RWPE2 (cell line): ENCODE data around the gene GAB3.
"Not testable (repeated sequence)": the region's sequence is repeated elsewhere in the genome, so short reads cannot be mapped to it uniquely, and the experiment has no call there.

ENCODE experiments used
- ATAC-seq: fragments of 200-7000 bp; cut with Tn5 transposase; 3 replicates; pipeline ENCODE4 v1.9.1; 2021; ENCODE audit warnings: low read depth
- DNase-seq: peaks from one replicate; pipeline ENCODE4 v3.0.0-alpha.2; 2020; ENCODE audit warnings: low spot score
- H3K27ac ChIP-seq: fragments of 450-650 bp; 2 replicates; pipeline ENCODE4 v1.5.1; 2017; ENCODE audit warnings: mild to moderate bottlenecking; ENCODE audit not compliant: poor library complexity, severe bottlenecking
- H3K27me3 ChIP-seq: fragments of 250-450 bp; sonication (Bioruptor Pico); 2 replicates; pipeline ENCODE4 v1.5.1; 2021; ENCODE audit warnings: mild to moderate bottlenecking, moderate library complexity; ENCODE audit not compliant: insufficient read depth, poor library complexity, severe bottlenecking
- H3K36me3 ChIP-seq: fragments of 250-450 bp; sonication (Bioruptor Pico); 2 replicates; pipeline ENCODE4 v1.5.1; 2020; ENCODE audit warnings: low read depth, mild to moderate bottlenecking, moderate library complexity
- H3K4me1 ChIP-seq: fragments of 250-450 bp; sonication (Bioruptor Pico); 2 replicates; pipeline ENCODE4 v1.5.1; 2021; ENCODE audit warnings: mild to moderate bottlenecking, moderate library complexity; ENCODE audit not compliant: insufficient read depth, poor library complexity, severe bottlenecking
- H3K4me3 ChIP-seq: fragments of 250-450 bp; sonication (Bioruptor Pico); 2 replicates; pipeline ENCODE4 v1.5.1; 2021; ENCODE audit warnings: mild to moderate bottlenecking, moderate library complexity; ENCODE audit not compliant: severe bottlenecking
- H3K9me3 ChIP-seq: fragments of 250-450 bp; sonication (Bioruptor Pico); 2 replicates; pipeline ENCODE4 v1.5.1; 2021; ENCODE audit warnings: mild to moderate bottlenecking, moderate library complexity; ENCODE audit not compliant: severe bottlenecking
- CTCF ChIP-seq: fragments of 450-650 bp; IDR thresholded peaks from one replicate; pipeline ENCODE4 v1.5.1; 2017; ENCODE audit warnings: mild to moderate bottlenecking, moderate library complexity; ENCODE audit not compliant: poor library complexity, severe bottlenecking

Gene GAB3

GRCh38 chrX:154655786-154656185 lies 95.1 kb downstream of the GAB3 start:
- no peak for ATAC-seq
- H3K4me1 ChIP-seq, result no peaks in the 10 kb centered on the region
- no peak overlapping the region for H3K27ac ChIP-seq
- H3K27me3 ChIP-seq, result no peaks in the 10 kb centered on the region
- TF ChIP-seq CTCF, result no peak
- H3K9me3 ChIP-seq, result no peaks in the 10 kb centered on the region
- no peak for DNase-seq
- no peak overlapping the region for H3K4me3 ChIP-seq
- H3K36me3 ChIP-seq, result no peaks in the 10 kb centered on the region

GRCh38 chrX:154655346-154655745 lies 95.5 kb downstream of the GAB3 start:
- no peaks in the 10 kb centered on the region for H3K27me3 ChIP-seq
- H3K27ac ChIP-seq, result no peak overlapping the region
- H3K9me3 ChIP-seq, result no peaks in the 10 kb centered on the region
- no peak overlapping the region for H3K4me3 ChIP-seq
- no peak for DNase-seq
- no peaks in the 10 kb centered on the region for H3K36me3 ChIP-seq
- no peak for TF ChIP-seq CTCF
- no peak for ATAC-seq
- H3K4me1 ChIP-seq, result no peaks in the 10 kb centered on the region

GRCh38 chrX:154654925-154655324 lies 96.0 kb downstream of the GAB3 start:
- Histone ChIP-seq H3K36me3 (no peaks in the 10 kb centered on the region), H3K9me3 (no peaks in the 10 kb centered on the region), H3K4me1 (no peaks in the 10 kb centered on the region), H3K27me3 (no peaks in the 10 kb centered on the region), H3K27ac (no peak overlapping the region), H3K4me3 (no peak overlapping the region)
- no peak for DNase-seq
- TF ChIP-seq CTCF, result no peak
- no peak for ATAC-seq

- H3K36me3 ChIP-seq, result no peaks in the 10 kb centered on the region
- H3K4me3 ChIP-seq, result no peak overlapping the region
- H3K4me1 ChIP-seq, result no peaks in the 10 kb centered on the region
- ATAC-seq, result no peak
- DNase-seq, result no peak
- TF ChIP-seq CTCF, result no peak
- no peaks in the 10 kb centered on the region for H3K27me3 ChIP-seq
- H3K9me3 ChIP-seq, result no peaks in the 10 kb centered on the region
- no peak overlapping the region for H3K27ac ChIP-seq
Observed at GRCh38 chrX:154654372-154654771, 96.5 kb downstream of the GAB3 start.

GRCh38 chrX:154653413-154653812 lies 97.5 kb downstream of the GAB3 start, which contains the start of gene CTAG2:
CTAG2 (minus strand) TSS chrX:154653579; CDS start chrX:154653515, 64 bp downstream.
- H3K9me3 ChIP-seq, H3K4me1 ChIP-seq, ATAC-seq, H3K4me3 ChIP-seq, H3K27ac ChIP-seq, H3K27me3 ChIP-seq, H3K36me3 ChIP-seq, DNase-seq: not testable (repeated sequence)
